ENCODE data around the gene IDI1.

Gene IDI1

GRCh38 chr10:1089017-1089689 is 40.2 kb upstream of the IDI1 start:
- TF ChIP-seq, protein P1, sequence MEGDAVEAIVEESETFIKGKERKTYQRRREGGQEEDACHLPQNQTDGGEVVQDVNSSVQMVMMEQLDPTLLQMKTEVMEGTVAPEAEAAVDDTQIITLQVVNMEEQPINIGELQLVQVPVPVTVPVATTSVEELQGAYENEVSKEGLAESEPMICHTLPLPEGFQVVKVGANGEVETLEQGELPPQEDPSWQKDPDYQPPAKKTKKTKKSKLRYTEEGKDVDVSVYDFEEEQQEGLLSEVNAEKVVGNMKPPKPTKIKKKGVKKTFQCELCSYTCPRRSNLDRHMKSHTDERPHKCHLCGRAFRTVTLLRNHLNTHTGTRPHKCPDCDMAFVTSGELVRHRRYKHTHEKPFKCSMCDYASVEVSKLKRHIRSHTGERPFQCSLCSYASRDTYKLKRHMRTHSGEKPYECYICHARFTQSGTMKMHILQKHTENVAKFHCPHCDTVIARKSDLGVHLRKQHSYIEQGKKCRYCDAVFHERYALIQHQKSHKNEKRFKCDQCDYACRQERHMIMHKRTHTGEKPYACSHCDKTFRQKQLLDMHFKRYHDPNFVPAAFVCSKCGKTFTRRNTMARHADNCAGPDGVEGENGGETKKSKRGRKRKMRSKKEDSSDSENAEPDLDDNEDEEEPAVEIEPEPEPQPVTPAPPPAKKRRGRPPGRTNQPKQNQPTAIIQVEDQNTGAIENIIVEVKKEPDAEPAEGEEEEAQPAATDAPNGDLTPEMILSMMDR (IDR thresholded peaks at IDR 0.05): no peak

DNA sequence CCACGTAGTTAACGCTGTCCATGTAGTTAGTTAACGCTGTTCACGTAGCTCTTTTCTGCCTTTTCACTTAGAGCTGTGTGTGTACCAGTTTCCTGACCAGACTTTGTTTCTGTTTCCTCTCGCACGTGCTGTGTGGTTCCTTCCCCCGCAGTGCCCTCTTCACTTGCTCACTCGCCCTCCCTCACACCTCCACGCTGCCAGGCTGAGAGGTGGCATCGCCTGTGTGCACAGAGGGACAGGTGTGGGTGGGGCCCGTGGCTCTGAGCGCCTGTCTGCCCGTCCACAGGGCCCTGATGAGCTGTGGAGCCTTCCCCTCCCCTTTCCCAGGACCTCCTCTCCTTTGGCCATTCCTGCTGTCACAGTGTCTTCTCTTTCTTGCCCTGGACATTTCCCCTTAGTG is 37.9 kb upstream of the IDI1 start:
- TF ChIP-seq, protein P1 (IDR thresholded peaks at IDR 0.05): no peak

DNA sequence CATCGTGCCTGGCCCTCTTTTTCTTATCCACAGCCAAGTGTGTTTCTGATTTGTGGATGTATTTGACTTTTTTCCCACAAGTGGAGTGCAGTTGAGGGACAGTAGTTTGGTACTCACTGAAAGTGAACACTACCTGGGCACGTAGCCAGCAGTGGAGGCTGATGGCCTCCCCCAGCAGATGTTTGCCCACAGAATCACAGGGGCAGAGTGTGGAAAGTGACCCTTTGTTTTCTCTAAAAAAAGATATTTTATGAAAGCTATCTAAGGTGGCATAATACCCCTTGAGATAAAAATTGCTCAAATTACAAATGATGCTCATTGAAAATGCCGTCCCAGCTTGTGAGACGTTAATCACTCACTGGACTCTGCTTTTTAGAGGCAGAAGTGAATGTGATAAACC is 36.3 kb upstream of the IDI1 start:
- TF ChIP-seq, protein P1 (IDR thresholded peaks at IDR 0.05): no peak

GRCh38 chr10:1084011-1084950 is 35.4 kb upstream of the IDI1 start:
- TF ChIP-seq, protein P1 (IDR thresholded peaks at IDR 0.05): no peak

DNA sequence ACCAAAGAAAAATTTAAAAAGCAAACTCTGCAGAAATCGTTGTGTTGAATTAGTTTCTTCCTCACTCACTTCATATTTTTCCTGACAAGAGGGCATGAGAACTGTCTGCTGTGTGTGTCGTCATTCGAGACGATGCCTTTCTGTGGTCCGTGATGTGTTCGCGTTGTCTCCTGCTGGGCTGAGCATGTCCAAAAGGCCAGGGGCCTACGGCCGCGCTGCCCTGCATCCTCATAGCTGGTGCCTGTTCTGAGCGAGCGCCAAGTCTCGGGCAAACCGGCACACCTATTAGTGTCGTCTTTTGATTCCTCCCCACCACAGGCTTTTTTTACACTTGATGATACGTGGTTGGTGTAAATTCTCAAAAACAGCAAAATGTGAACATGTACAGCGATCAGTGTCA is 34.7 kb upstream of the IDI1 start:
- TF ChIP-seq, protein P1 (IDR thresholded peaks at IDR 0.05): no peak

DNA sequence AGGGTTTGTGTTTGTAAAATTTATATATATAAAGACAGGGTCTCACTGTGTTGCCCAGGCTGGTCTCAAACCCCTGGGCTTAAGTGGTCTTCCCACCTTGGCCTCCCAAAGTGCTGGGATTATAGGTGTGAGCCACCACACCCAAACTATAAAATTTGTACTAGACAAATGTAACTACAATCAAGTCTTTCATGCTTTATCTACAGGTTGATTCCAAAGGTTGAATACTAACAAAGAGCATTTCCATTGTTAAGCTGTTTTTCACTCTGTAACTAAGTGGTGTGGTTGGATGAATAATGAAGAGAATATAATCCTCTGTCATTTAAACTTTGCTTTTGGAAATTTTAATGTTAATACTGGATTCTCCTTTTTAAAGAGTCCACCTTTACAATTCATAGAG is 29.7 kb upstream of the IDI1 start:
- TF ChIP-seq, protein P1 (IDR thresholded peaks at IDR 0.05): no peak

- TF ChIP-seq, protein P1 (IDR thresholded peaks at IDR 0.05): peak; percentile 38; the same call in 1 of the 2 replicates
These were observed 25.9 kb upstream of the IDI1 start for GRCh38 chr10:1074748-1075308.

Measured in LNCAP (cell line).